Astrocyte of the cerebellum (primary cell): ENCODE results near the gene EEFSEC.

Experiments used
- DNase-seq: peaks from one replicate; pipeline ENCODE4 v3.0.0-alpha.2; 2011; ENCODE audit warnings: low read depth
- H3K4me3 ChIP-seq: 2 replicates; pipeline ENCODE4 v1.5.1; 2011; ENCODE audit warnings: mild to moderate bottlenecking, low read depth, low read length, moderate library complexity
- CTCF ChIP-seq: IDR thresholded peaks from 2 replicates; pipeline ENCODE4 v1.5.1; 2012; ENCODE audit warnings: low read length, low read depth, moderate library complexity, mild to moderate bottlenecking; ENCODE audit errors: missing control alignments
- in situ Hi-C: cut with HindIII; loops from 2 replicates; pipeline ENCODE4 v1.10.0; 2017; ENCODE audit warnings: low sequenced_read_pairs

The EEFSEC gene

GRCh38 chr3:128419311-128419710 is 266.0 kb downstream of the EEFSEC start:
- no peak for TF ChIP-seq CTCF
- H3K4me3 ChIP-seq, result no peak overlapping the region
- in situ Hi-C loops, result no loop called here
- no peak for DNase-seq

GRCh38 chr3:128420289-128420688 is 267.0 kb downstream of the EEFSEC start:
- TF ChIP-seq CTCF, result no peak
- DNase-seq, result no peak
- in situ Hi-C loops, result no loop called here

GRCh38 chr3:128420720-128421438 is 267.6 kb downstream of the EEFSEC start:
- in situ Hi-C loops, result no loop called here
- TF ChIP-seq CTCF, result no peak
- DNase-seq, result no peak
- H3K4me3 ChIP-seq, result no peak overlapping the region

More at GRCh38 chr3:128420289-128420688, 267.0 kb downstream of the EEFSEC start:
- H3K4me3 ChIP-seq, result no peak overlapping the region

- no peak for DNase-seq
- TF ChIP-seq CTCF, result no peak
- in situ Hi-C loops, result no loop called here
- H3K4me3 ChIP-seq, result no peak overlapping the region
These were observed 268.2 kb downstream of the EEFSEC start for GRCh38 chr3:128421439-128421836.

GRCh38 chr3:128421966-128422365 is 268.7 kb downstream of the EEFSEC start:
- TF ChIP-seq CTCF, result no peak
- DNase-seq, result no peak
- in situ Hi-C loops, result no loop called here
- H3K4me3 ChIP-seq, result no peak overlapping the region

GRCh38 chr3:128422762-128423524 is 269.7 kb downstream of the EEFSEC start:
- DNase-seq, result no peak
- TF ChIP-seq CTCF, result no peak
- no peak overlapping the region for H3K4me3 ChIP-seq
- in situ Hi-C loops, result no loop called here
